HEK293 (cell line): ENCODE results near the gene HECA.

Source experiments
- CTCF ChIP-seq: fragments of 450-650 bp; formaldehyde crosslinking; IDR thresholded peaks from 2 replicates; pipeline ENCODE4 v1.5.1; 2016; ENCODE audit warnings: missing biosample characterization, missing genetic modification characterization
- ELK4 ChIP-seq: IDR thresholded peaks from 2 replicates; pipeline ENCODE4 v1.6.1; 2011; ENCODE audit warnings: mild to moderate bottlenecking, low read depth, low read length, borderline replicate concordance
- SP2 ChIP-seq: fragments of 450-650 bp; formaldehyde crosslinking; IDR thresholded peaks from 2 replicates; pipeline ENCODE4 v1.5.1; 2016; ENCODE audit warnings: missing biosample characterization, missing genetic modification characterization
- ZBTB48 ChIP-seq: fragments of 450-650 bp; formaldehyde crosslinking; IDR thresholded peaks from 2 replicates; pipeline ENCODE4 v1.5.1; 2016; ENCODE audit warnings: missing biosample characterization, missing genetic modification characterization
- ZBTB7A ChIP-seq: fragments of 450-650 bp; formaldehyde crosslinking; IDR thresholded peaks from 2 replicates; pipeline ENCODE4 v1.5.1; 2016; ENCODE audit warnings: low read depth, missing biosample characterization, missing genetic modification characterization
- ZNF10 ChIP-seq: fragments of 450-650 bp; formaldehyde crosslinking; IDR thresholded peaks from 2 replicates; pipeline ENCODE4 v1.5.1; 2017; ENCODE audit warnings: missing biosample characterization, missing genetic modification characterization
- ZNF221 ChIP-seq: fragments of 450-650 bp; formaldehyde crosslinking; IDR thresholded peaks from 2 replicates; pipeline ENCODE4 v1.5.1; 2017; ENCODE audit warnings: missing biosample characterization, missing genetic modification characterization, borderline replicate concordance
- ZNF274 ChIP-seq, 2 experiments: fragments of 200-500 bp in 1 of 2; fragments of 450-650 bp in 1 of 2; sonication (Bioruptor generic) in 1 of 2; formaldehyde crosslinking in 1 of 2; IDR thresholded peaks; 2 replicates each; pipeline versions ENCODE4 v1.5.1 to v1.6.1; 2014 to 2016; ENCODE audit warnings: borderline replicate concordance in 1 of 2, inconsistent platforms in 1 of 2, low read length in 1 of 2, missing biosample characterization in 1 of 2, missing genetic modification characterization in 1 of 2
- ZNF324 ChIP-seq: fragments of 450-650 bp; formaldehyde crosslinking; IDR thresholded peaks from 2 replicates; pipeline ENCODE4 v1.5.1; 2016; ENCODE audit warnings: missing biosample characterization, missing genetic modification characterization
- ZNF449 ChIP-seq: fragments of 450-650 bp; formaldehyde crosslinking; IDR thresholded peaks from 2 replicates; pipeline ENCODE4 v1.5.1; 2017; ENCODE audit warnings: missing biosample characterization, mild to moderate bottlenecking, missing genetic modification characterization, moderate library complexity
- ZNF670 ChIP-seq: fragments of 450-650 bp; formaldehyde crosslinking; IDR thresholded peaks from 2 replicates; pipeline ENCODE4 v1.5.1; 2016; ENCODE audit warnings: missing biosample characterization, missing genetic modification characterization, low read depth
- ZNF701 ChIP-seq: fragments of 450-650 bp; formaldehyde crosslinking; IDR thresholded peaks from 2 replicates; pipeline ENCODE4 v1.5.1; 2016; ENCODE audit warnings: missing biosample characterization, missing genetic modification characterization
- ZNF785 ChIP-seq: fragments of 450-650 bp; formaldehyde crosslinking; IDR thresholded peaks from 2 replicates; pipeline ENCODE4 v1.5.1; 2016; ENCODE audit warnings: missing biosample characterization, missing genetic modification characterization
- TF ChIP-seq, protein P1 (sequence below): fragments of 450-650 bp; formaldehyde crosslinking; IDR thresholded peaks from 2 replicates; pipeline ENCODE4 v1.5.1; 2016; ENCODE audit warnings: missing biosample characterization, missing genetic modification characterization

DNA sequence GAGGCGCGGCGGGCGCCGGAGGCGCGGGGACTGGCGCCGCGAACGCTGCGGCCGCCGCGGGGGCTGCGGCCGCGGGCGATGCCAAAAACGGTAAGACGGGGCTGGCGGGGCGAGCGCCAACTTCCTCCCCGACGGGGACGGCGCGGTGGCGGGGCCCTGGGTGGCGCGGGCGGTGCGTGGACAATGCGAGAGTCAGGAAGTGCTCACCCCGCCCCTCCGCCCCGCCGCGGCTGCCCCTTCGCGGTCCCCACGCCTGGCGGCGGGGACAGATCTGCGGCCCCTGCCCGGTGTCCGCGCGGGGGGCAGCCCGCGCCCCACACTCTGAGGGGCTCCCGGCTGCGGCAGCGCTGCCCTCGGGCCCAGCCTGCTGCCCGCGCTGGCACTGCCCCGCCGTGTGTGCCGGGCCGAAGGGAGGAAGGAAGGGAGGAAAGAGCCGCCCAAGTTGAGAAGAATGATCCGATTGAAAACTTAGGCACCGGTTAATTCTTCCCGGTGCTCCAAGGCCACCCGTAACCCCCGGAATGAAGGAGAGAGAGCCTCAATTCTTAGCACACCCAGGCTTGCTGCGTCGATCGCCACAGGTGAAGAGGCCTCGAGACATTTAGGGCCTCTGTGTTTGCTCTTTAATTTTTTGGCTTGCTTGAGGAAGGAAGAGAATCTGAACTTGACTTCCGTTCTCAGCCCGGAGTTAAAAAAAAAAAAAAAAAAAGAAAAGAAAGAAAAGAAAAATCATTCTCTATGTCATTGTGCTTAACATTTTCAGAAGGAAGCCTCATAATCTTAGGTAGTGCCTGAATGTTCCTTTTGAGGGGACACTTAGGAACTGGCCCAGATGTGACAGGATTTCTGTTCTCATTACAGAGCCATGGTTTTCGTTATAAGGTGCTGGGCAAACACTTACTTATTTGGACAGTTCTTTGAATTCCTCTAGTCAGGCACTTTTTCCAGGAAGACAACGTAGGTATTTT lies 982 bp downstream of the HECA start:
- no peak for TF ChIP-seq CTCF (tag by site-specific recombination)
- TF ChIP-seq ZNF274 (IDR thresholded peaks at IDR 0.05; ENCODE audit: low read length) = no peak
- TF ChIP-seq ZNF274 (tag by site-specific recombination; IDR thresholded peaks at IDR 0.05; ENCODE audit: borderline replicate concordance) = no peak
- no peak for TF ChIP-seq ZNF785 (tag by site-specific recombination)
- TF ChIP-seq, protein P1, sequence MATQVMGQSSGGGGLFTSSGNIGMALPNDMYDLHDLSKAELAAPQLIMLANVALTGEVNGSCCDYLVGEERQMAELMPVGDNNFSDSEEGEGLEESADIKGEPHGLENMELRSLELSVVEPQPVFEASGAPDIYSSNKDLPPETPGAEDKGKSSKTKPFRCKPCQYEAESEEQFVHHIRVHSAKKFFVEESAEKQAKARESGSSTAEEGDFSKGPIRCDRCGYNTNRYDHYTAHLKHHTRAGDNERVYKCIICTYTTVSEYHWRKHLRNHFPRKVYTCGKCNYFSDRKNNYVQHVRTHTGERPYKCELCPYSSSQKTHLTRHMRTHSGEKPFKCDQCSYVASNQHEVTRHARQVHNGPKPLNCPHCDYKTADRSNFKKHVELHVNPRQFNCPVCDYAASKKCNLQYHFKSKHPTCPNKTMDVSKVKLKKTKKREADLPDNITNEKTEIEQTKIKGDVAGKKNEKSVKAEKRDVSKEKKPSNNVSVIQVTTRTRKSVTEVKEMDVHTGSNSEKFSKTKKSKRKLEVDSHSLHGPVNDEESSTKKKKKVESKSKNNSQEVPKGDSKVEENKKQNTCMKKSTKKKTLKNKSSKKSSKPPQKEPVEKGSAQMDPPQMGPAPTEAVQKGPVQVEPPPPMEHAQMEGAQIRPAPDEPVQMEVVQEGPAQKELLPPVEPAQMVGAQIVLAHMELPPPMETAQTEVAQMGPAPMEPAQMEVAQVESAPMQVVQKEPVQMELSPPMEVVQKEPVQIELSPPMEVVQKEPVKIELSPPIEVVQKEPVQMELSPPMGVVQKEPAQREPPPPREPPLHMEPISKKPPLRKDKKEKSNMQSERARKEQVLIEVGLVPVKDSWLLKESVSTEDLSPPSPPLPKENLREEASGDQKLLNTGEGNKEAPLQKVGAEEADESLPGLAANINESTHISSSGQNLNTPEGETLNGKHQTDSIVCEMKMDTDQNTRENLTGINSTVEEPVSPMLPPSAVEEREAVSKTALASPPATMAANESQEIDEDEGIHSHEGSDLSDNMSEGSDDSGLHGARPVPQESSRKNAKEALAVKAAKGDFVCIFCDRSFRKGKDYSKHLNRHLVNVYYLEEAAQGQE (tag by site-specific recombination) = peak; percentile 71
- TF ChIP-seq ZNF701 (tag by site-specific recombination) = no peak
- no peak for TF ChIP-seq ZBTB7A (tag by site-specific recombination)
- TF ChIP-seq ZNF221 (tag by site-specific recombination) = no peak
- no peak for TF ChIP-seq ZNF10 (tag by site-specific recombination)
- TF ChIP-seq ZNF670 (tag by site-specific recombination) = no peak
- no peak for TF ChIP-seq ZNF324 (tag by site-specific recombination)
- TF ChIP-seq SP2 = no peak
- TF ChIP-seq ZBTB48 (tag by site-specific recombination) = 0 out of 2 replicates have a peak, but pooled peaks have one; percentile 28
- TF ChIP-seq ELK4 = no peak
- TF ChIP-seq ZNF449 (tag by site-specific recombination) = no peak
